ENCODE results near the gene EFEMP2. TPM values are rescaled to one million over a fixed set of nuclear protein-coding genes. Genes with fewer than 3 reads are reported as not detected.

EFEMP2 gene
- total RNA-seq, 1 donor from 2014 or later = 9.2 TPM

- peak; percentile 93 for TF ChIP-seq CTCF (IDR thresholded peaks at IDR 0.05)
- TF ChIP-seq EZH2phosphoT487 (IDR thresholded peaks at IDR 0.05) = no peak
- peak; percentile 13 for TF ChIP-seq EZH2 (IDR thresholded peaks at IDR 0.05)
- Histone ChIP-seq H3K4me3 (peak within 1 kb of the TSS; percentile 87), H3K9me3 (ENCODE audit: low read depth) (no peaks in the 10 kb centered on the region), H4K20me1 (ENCODE audit: low read depth) (peaks cover 29% of the 10 kb centered on the region), H3K27ac (peak within 1 kb of the TSS; percentile 88), H3F3A (ENCODE audit: low read depth) (peaks cover 52% of the 10 kb centered on the region), H3K9ac (peak within 1 kb of the TSS; percentile 63), H3K4me2 (peak within 1 kb of the TSS; percentile 90), H3K79me2 (ENCODE audit: low read depth) (peaks cover 40% of the 10 kb centered on the region), H3K36me3 (peaks cover 5% of the 10 kb centered on the region), H3K4me1 (peaks cover 10% of the 10 kb centered on the region), H3K27me3 (no peaks in the 10 kb centered on the region), H2AFZ (replicated peaks) (peak within 1 kb of the TSS; percentile 20)
- peaks cover 23% of the 10 kb centered on the region for H3K27me3 Mint-ChIP-seq (ENCODE audit: insufficient read depth, low read depth)
- H3K36me3 Mint-ChIP-seq = peaks cover 23% of the 10 kb centered on the region
- peaks cover 3% of the 10 kb centered on the region for H3K9me3 Mint-ChIP-seq
- DNase-seq (ENCODE audit: low spot score) = peak; percentile 97
- peaks cover 32% of the 10 kb centered on the region for H3K4me1 Mint-ChIP-seq
- peak within 1 kb of the TSS; percentile 100 for H3K27ac Mint-ChIP-seq
- peak within 1 kb of the TSS; percentile 95 for H3K4me3 Mint-ChIP-seq
Measured at GRCh38 chr11:65860278-65861164, 12.1 kb downstream of the EFEMP2 start, which contains the start of gene MUS81. MUS81 (plus strand) TSS chr11:65860433; CDS start chr11:65860754, 321 bp downstream.

- Histone ChIP-seq H3K9ac (peak overlapping the region; percentile 1), H3K4me2 (peak overlapping the region; percentile 90), H3K4me1 (peaks cover 10% of the 10 kb centered on the region), H4K20me1 (ENCODE audit: low read depth) (peaks cover 35% of the 10 kb centered on the region), H3K27me3 (no peaks in the 10 kb centered on the region), H3K27ac (peak overlapping the region; percentile 88), H2AFZ (replicated peaks) (peak overlapping the region; percentile 20), H3F3A (ENCODE audit: low read depth) (peaks cover 59% of the 10 kb centered on the region), H3K4me3 (peak overlapping the region; percentile 87), H3K79me2 (ENCODE audit: low read depth) (peaks cover 47% of the 10 kb centered on the region), H3K9me3 (ENCODE audit: low read depth) (no peaks in the 10 kb centered on the region), H3K36me3 (peaks cover 7% of the 10 kb centered on the region)
- TF ChIP-seq EZH2 (IDR thresholded peaks at IDR 0.05) = no peak
- TF ChIP-seq EZH2phosphoT487 (IDR thresholded peaks at IDR 0.05) = no peak
- TF ChIP-seq CTCF (IDR thresholded peaks at IDR 0.05) = no peak
- peak; percentile 64 for DNase-seq (ENCODE audit: low spot score)
- peaks cover 33% of the 10 kb centered on the region for H3K4me1 Mint-ChIP-seq
- H3K9me3 Mint-ChIP-seq = peaks cover 3% of the 10 kb centered on the region
- H3K27ac Mint-ChIP-seq = peak overlapping the region; percentile 100
- peaks cover 23% of the 10 kb centered on the region for H3K27me3 Mint-ChIP-seq (ENCODE audit: insufficient read depth, low read depth)
- H3K4me3 Mint-ChIP-seq = peak overlapping the region; percentile 95
- peaks cover 25% of the 10 kb centered on the region for H3K36me3 Mint-ChIP-seq
Measured at GRCh38 chr11:65859812-65860277, 12.8 kb downstream of the EFEMP2 start.

GRCh38 chr11:65859095-65859811 is 13.3 kb downstream of the EFEMP2 start:
- Histone ChIP-seq H4K20me1 (ENCODE audit: low read depth) (peaks cover 41% of the 10 kb centered on the region), H3K4me2 (peak overlapping the region; percentile 90), H3K9me3 (ENCODE audit: low read depth) (no peaks in the 10 kb centered on the region), H3K4me3 (peak overlapping the region; percentile 87), H3K36me3 (peaks cover 7% of the 10 kb centered on the region), H3K4me1 (peaks cover 10% of the 10 kb centered on the region), H3K79me2 (ENCODE audit: low read depth) (peaks cover 53% of the 10 kb centered on the region), H2AFZ (replicated peaks) (no peak overlapping the region), H3F3A (ENCODE audit: low read depth) (peaks cover 65% of the 10 kb centered on the region), H3K27ac (peak overlapping the region; percentile 95), H3K27me3 (no peaks in the 10 kb centered on the region), H3K9ac (peak overlapping the region; percentile 56)
- peak overlapping the region; percentile 100 for H3K27ac Mint-ChIP-seq
- peaks cover 31% of the 10 kb centered on the region for H3K36me3 Mint-ChIP-seq
- H3K4me1 Mint-ChIP-seq = peaks cover 35% of the 10 kb centered on the region
- TF ChIP-seq EZH2phosphoT487 (IDR thresholded peaks at IDR 0.05) = no peak
- peak; percentile 48 for TF ChIP-seq CTCF (IDR thresholded peaks at IDR 0.05)
- H3K27me3 Mint-ChIP-seq (ENCODE audit: insufficient read depth, low read depth) = peaks cover 27% of the 10 kb centered on the region
- DNase-seq (ENCODE audit: low spot score) = peak; percentile 100
- peak overlapping the region; percentile 95 for H3K4me3 Mint-ChIP-seq
- H3K9me3 Mint-ChIP-seq = peaks cover 3% of the 10 kb centered on the region

All from neural progenitor cell (in vitro differentiated cells).